Osteocyte (in vitro differentiated cells): ENCODE measurements around the gene RBM10. TPM values are rescaled to one million over a fixed set of nuclear protein-coding genes. Genes with fewer than 3 reads are reported as not detected.

Experiments
- DNase-seq: peaks from one replicate; pipeline ENCODE4 v3.0.0; 2021; ENCODE audit warnings: mixed read lengths; ENCODE audit not compliant: unreplicated experiment; ENCODE audit errors: extremely low spot score
- H3K27ac Mint-ChIP-seq: one replicate; pipeline ENCODE4 v1.8.0; 2021; ENCODE audit warnings: mild to moderate bottlenecking, mixed read lengths; ENCODE audit not compliant: unreplicated experiment
- H3K27me3 Mint-ChIP-seq: one replicate; pipeline ENCODE4 v1.8.0; 2021; ENCODE audit warnings: mixed read lengths; ENCODE audit not compliant: unreplicated experiment
- H3K36me3 Mint-ChIP-seq: one replicate; pipeline ENCODE4 v1.8.0; 2021; ENCODE audit warnings: mixed read lengths; ENCODE audit not compliant: unreplicated experiment
- H3K4me1 Mint-ChIP-seq: one replicate; pipeline ENCODE4 v1.8.0; 2021; ENCODE audit warnings: mixed read lengths; ENCODE audit not compliant: unreplicated experiment
- H3K4me3 Mint-ChIP-seq: one replicate; pipeline ENCODE4 v1.8.0; 2021; ENCODE audit warnings: mild to moderate bottlenecking, moderate library complexity, mixed read lengths; ENCODE audit not compliant: unreplicated experiment
- H3K9me3 Mint-ChIP-seq: one replicate; pipeline ENCODE4 v1.8.0; 2021; ENCODE audit warnings: mixed read lengths; ENCODE audit not compliant: unreplicated experiment
- total RNA-seq: library from RNA; stranded (reverse); gene quantifications from 2 replicates; pipeline ENCODE4 v1.2.1, GENCODE V29; 2021
- TF ChIP-seq, protein P1 (sequence below): fragments of 200-600 bp; sonication (generic); IDR thresholded peaks from 2 replicates; pipeline ENCODE4 v1.5.0; 2021; ENCODE audit warnings: antibody characterized with exemption, mild to moderate bottlenecking, moderate library complexity

The RBM10 gene
- total RNA-seq, 1 donor from 2014 or later = 36.9 TPM

GRCh38 chrX:47138171-47138570, 6.8 kb upstream of the RBM10 start:
- peaks cover 4% of the 10 kb centered on the region for H3K9me3 Mint-ChIP-seq
- H3K4me3 Mint-ChIP-seq = no peak overlapping the region
- H3K27ac Mint-ChIP-seq = no peak overlapping the region
- TF ChIP-seq, protein P1, sequence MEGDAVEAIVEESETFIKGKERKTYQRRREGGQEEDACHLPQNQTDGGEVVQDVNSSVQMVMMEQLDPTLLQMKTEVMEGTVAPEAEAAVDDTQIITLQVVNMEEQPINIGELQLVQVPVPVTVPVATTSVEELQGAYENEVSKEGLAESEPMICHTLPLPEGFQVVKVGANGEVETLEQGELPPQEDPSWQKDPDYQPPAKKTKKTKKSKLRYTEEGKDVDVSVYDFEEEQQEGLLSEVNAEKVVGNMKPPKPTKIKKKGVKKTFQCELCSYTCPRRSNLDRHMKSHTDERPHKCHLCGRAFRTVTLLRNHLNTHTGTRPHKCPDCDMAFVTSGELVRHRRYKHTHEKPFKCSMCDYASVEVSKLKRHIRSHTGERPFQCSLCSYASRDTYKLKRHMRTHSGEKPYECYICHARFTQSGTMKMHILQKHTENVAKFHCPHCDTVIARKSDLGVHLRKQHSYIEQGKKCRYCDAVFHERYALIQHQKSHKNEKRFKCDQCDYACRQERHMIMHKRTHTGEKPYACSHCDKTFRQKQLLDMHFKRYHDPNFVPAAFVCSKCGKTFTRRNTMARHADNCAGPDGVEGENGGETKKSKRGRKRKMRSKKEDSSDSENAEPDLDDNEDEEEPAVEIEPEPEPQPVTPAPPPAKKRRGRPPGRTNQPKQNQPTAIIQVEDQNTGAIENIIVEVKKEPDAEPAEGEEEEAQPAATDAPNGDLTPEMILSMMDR = no peak
- peaks cover under 1% of the 10 kb centered on the region for H3K4me1 Mint-ChIP-seq
- H3K27me3 Mint-ChIP-seq = no peaks in the 10 kb centered on the region
- DNase-seq = no peak
- peaks cover 5% of the 10 kb centered on the region for H3K36me3 Mint-ChIP-seq

DNA sequence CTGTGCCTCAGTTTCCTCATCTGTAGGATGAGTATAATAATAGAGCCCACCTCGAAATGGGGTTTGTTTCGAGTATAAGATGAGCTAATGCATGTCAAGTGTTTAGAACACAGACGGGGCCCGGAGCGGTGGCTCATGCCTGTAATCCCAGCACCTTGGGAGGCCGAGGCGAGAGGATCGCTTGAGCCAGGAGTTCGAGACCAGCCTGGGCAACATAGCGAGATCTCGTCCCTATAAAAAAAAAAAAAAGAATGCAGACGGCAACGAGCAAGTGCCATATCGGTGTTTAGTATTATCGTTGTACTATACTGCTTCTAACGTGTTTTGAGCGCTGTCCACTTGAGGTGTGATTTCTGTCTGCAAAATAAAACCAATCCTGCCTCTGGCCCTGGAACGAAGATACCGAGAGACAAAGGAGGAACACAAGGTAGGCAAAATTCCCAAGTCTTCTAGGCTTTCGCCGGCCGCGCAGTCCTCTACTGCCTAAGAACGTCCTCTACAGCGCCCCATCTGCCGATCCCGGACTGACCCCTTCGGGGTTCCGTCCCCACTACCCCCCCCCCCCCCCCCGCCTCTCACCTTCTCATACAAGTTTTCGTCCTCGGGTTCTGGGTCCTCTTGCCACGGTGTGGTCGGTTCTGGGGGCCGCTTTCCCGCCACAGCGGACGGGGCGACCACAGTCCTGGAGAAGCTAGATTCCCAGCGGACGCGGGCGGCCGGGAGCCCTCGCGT, 961 bp upstream of the RBM10 start:
- Mint-ChIP-seq H3K9me3 (peaks cover 4% of the 10 kb centered on the region), H3K36me3 (peaks cover 7% of the 10 kb centered on the region), H3K27me3 (no peaks in the 10 kb centered on the region), H3K27ac (peak overlapping the region; percentile 98), H3K4me1 (peaks cover 17% of the 10 kb centered on the region), H3K4me3 (peak overlapping the region; percentile 96)
- DNase-seq = no peak
- TF ChIP-seq, protein P1 = no peak

- Mint-ChIP-seq H3K27me3 (no peaks in the 10 kb centered on the region), H3K27ac (peak overlapping the region; percentile 98), H3K4me1 (peaks cover 17% of the 10 kb centered on the region), H3K9me3 (peaks cover 4% of the 10 kb centered on the region), H3K4me3 (peak overlapping the region; percentile 96), H3K36me3 (peaks cover 6% of the 10 kb centered on the region)
- TF ChIP-seq, protein P1 = no peak
- DNase-seq = no peak
Observed at GRCh38 chrX:47145395-47146120, 537 bp downstream of the RBM10 start.

- H3K27ac Mint-ChIP-seq = peak overlapping the region; percentile 98
- H3K4me3 Mint-ChIP-seq = peak overlapping the region; percentile 96
- DNase-seq = no peak
- TF ChIP-seq, protein P1 = no peak
- H3K36me3 Mint-ChIP-seq = peaks cover 5% of the 10 kb centered on the region
- peaks cover 4% of the 10 kb centered on the region for H3K9me3 Mint-ChIP-seq
- peaks cover 17% of the 10 kb centered on the region for H3K4me1 Mint-ChIP-seq
- no peaks in the 10 kb centered on the region for H3K27me3 Mint-ChIP-seq
Observed at GRCh38 chrX:47146121-47146935, 1.3 kb downstream of the RBM10 start.
